ENCODE data around the gene KCNJ9. TPM values are rescaled to one million over a fixed set of nuclear protein-coding genes. Genes with fewer than 3 reads are reported as not detected.

Gene KCNJ9
- total RNA-seq, 1 experiment from 2014 or later, result 0.05 TPM

GRCh38 chr1:160043543-160043942, 37.8 kb upstream of the KCNJ9 start:
- Histone ChIP-seq H3K9me2 (ENCODE audit: insufficient read depth) (no peaks in the 10 kb centered on the region), H4K20me1 (ENCODE audit: insufficient read depth) (no peaks in the 10 kb centered on the region), H3K27me3 (ENCODE audit: insufficient read depth, low read length) (peaks cover 13% of the 10 kb centered on the region), H3K9ac (ENCODE audit: low read length) (no peak overlapping the region), H3K27ac (ENCODE audit: low read depth, low read length) (no peak overlapping the region), H3K36me3 (ENCODE audit: control insufficient read depth in 1 of 2, insufficient read depth in 2 of 2, low read length in 2 of 2) (no peaks in the 10 kb centered on the region), H3K9me3 (ENCODE audit: control insufficient read depth in 1 of 2, insufficient read depth in 1 of 2, low read depth in 1 of 2, low read length in 2 of 2) (no peaks in the 10 kb centered on the region), H2AFZ (ENCODE audit: low read depth, low read length, poor library complexity, severe bottlenecking) (no peak overlapping the region), H3K79me2 (ENCODE audit: insufficient read depth, low read length) (no peaks in the 10 kb centered on the region), H3K4me2 (ENCODE audit: low read length) (no peak overlapping the region), H3K4me3 (replicated peaks in 1 of 2; ENCODE audit: low read depth in 1 of 2, low read length in 2 of 2) (no peak overlapping the region), H3K4me1 (ENCODE audit: control insufficient read depth in 1 of 2, insufficient read depth in 2 of 2, low read length in 2 of 2) (peaks cover 4 to 6% of the 10 kb centered on the region in 2 experiments; a peak in 3 of 4 replicates)
- RAD21 ChIA-PET (ENCODE audit: low non-redundant PET in 1 of 2, low total read pairs in 2 of 2, uncharacterized antibody in 2 of 2, unreplicated experiment in 2 of 2), result no interaction called here
- POLR2A ChIA-PET, result no interaction called here
- CTCF ChIA-PET, result no interaction called here
- BruUV-seq (replicated peaks), result no TSS peak
- DNase-seq (ENCODE audit: low read depth, low spot score) (no peak), ATAC-seq (no peak)
- intact Hi-C loops (cut with micrococcal nuclease), result no loop called here
- TF ChIP-seq, protein P1, sequence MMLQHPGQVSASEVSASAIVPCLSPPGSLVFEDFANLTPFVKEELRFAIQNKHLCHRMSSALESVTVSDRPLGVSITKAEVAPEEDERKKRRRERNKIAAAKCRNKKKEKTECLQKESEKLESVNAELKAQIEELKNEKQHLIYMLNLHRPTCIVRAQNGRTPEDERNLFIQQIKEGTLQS (IDR thresholded peaks at IDR 0.05), result no peak
- TF ChIP-seq CTCF (IDR thresholded peaks at IDR 0.05 in 2 of 3, conservative IDR thresholded peaks at IDR 0.05 in 1 of 3; ENCODE audit: borderline replicate concordance in 1 of 3, insufficient read depth in 1 of 3, low read depth in 2 of 3, low read length in 2 of 3), result no peak

DNA sequence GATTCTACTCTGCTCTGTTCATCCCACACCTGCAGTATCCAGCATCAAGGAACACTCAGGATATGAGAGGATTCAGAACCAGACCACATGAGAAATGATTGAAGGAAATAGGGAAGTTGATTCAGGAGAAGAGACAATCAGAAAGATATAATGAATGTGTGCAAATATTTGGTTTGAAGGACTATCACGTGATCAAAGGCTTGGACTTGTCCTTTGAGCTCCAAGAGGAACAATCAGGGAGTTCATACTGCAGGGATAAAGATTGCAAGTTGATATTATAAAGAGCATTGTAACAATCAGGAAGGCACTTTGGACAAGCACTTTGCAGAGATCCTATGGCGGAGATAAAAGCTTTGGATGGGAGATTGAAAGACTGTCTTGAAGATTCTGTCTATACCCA, 35.7 kb upstream of the KCNJ9 start:
- no peak overlapping the region for H3K27ac ChIP-seq (ENCODE audit: low read depth, low read length)
- H3K36me3 ChIP-seq (ENCODE audit: control insufficient read depth in 1 of 2, insufficient read depth in 2 of 2, low read length in 2 of 2), result no peaks in the 10 kb centered on the region
- CTCF ChIA-PET, result interaction anchor here (0.6 to 2.9 kb wide), 18 partner anchors 9 to 1920 kb away, joined by 3 to 33 read pairs (median 6); partner anchors contain the start of genes IGSF8 and PIGM
- intact Hi-C loops (cut with micrococcal nuclease), result loop anchor here (1.0 kb wide), 1 partner anchor 33 kb away; no protein-coding TSS in a partner anchor
- H2AFZ ChIP-seq (ENCODE audit: low read depth, low read length, poor library complexity, severe bottlenecking), result no peak overlapping the region
- no peak overlapping the region for H3K4me3 ChIP-seq (replicated peaks in 1 of 2; ENCODE audit: low read depth in 1 of 2, low read length in 2 of 2)
- H3K9ac ChIP-seq (ENCODE audit: low read length), result no peak overlapping the region
- H4K20me1 ChIP-seq (ENCODE audit: insufficient read depth), result no peaks in the 10 kb centered on the region
- ATAC-seq (no peak), DNase-seq (ENCODE audit: low read depth, low spot score) (no peak)
- RAD21 ChIA-PET (ENCODE audit: low non-redundant PET in 1 of 2, low total read pairs in 2 of 2, uncharacterized antibody in 2 of 2, unreplicated experiment in 2 of 2), result interaction anchor here (1.2 to 1.8 kb wide), 2 partner anchors 35 to 55 kb away, joined by 3 to 5 read pairs; partner anchors contain the start of gene KCNJ9 (in 1 of the 2)
- BruUV-seq (replicated peaks), result no TSS peak
- no peaks in the 10 kb centered on the region for H3K9me3 ChIP-seq (ENCODE audit: control insufficient read depth in 1 of 2, insufficient read depth in 1 of 2, low read depth in 1 of 2, low read length in 2 of 2)
- TF ChIP-seq EGR1 (IDR thresholded peaks at IDR 0.05; ENCODE audit: low read depth), result no peak
- TF ChIP-seq, protein P2, sequence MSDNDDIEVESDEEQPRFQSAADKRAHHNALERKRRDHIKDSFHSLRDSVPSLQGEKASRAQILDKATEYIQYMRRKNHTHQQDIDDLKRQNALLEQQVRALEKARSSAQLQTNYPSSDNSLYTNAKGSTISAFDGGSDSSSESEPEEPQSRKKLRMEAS (IDR thresholded peaks at IDR 0.05), result no peak
- TF ChIP-seq ZNF274 (IDR thresholded peaks at IDR 0.05; ENCODE audit: low read depth, low read length), result no peak
- no peak for TF ChIP-seq RAD21 (IDR thresholded peaks at IDR 0.05; ENCODE audit: low read depth)
- TF ChIP-seq POLR2A (IDR thresholded peaks at IDR 0.05; ENCODE audit: borderline replicate concordance, extremely low read depth, insufficient read depth, insufficient read length), result no peak
- no peak for TF ChIP-seq POLR2AphosphoS5 (IDR thresholded peaks at IDR 0.05; ENCODE audit: low read depth, low read length)
- TF ChIP-seq CBX3 (IDR thresholded peaks at IDR 0.05; ENCODE audit: low read depth), result no peak
- TF ChIP-seq TCF7L2 (IDR thresholded peaks at IDR 0.05; ENCODE audit: borderline replicate concordance, extremely low read depth, insufficient read depth, insufficient read length), result no peak
- no peak for TF ChIP-seq ZFX (IDR thresholded peaks at IDR 0.05)
- TF ChIP-seq JUND (IDR thresholded peaks at IDR 0.05), result no peak
- no peak for TF ChIP-seq SRF (IDR thresholded peaks at IDR 0.05; ENCODE audit: low read depth)
- no peak for TF ChIP-seq SIN3A (IDR thresholded peaks at IDR 0.05; ENCODE audit: low read depth)
- no peak for TF ChIP-seq YY1 (IDR thresholded peaks at IDR 0.05; ENCODE audit: extremely low read depth, insufficient replicate concordance, low read depth, low read length)
- no peak for TF ChIP-seq EZH2phosphoT487 (IDR thresholded peaks at IDR 0.05; ENCODE audit: borderline replicate concordance)
- no peak for TF ChIP-seq SP1 (IDR thresholded peaks at IDR 0.05; ENCODE audit: low read depth)
- TF ChIP-seq, protein P1 (IDR thresholded peaks at IDR 0.05), result no peak
- no peak for TF ChIP-seq FOSL1 (IDR thresholded peaks at IDR 0.05; ENCODE audit: low read depth)
- no peak overlapping the region for H3K4me2 ChIP-seq (ENCODE audit: low read length)
- H3K4me1 ChIP-seq (ENCODE audit: control insufficient read depth in 1 of 2, insufficient read depth in 2 of 2, low read length in 2 of 2), result peaks cover 4 to 6% of the 10 kb centered on the region in 2 experiments; a peak in 3 of 4 replicates
- no peaks in the 10 kb centered on the region for H3K9me2 ChIP-seq (ENCODE audit: insufficient read depth)
- H3K27me3 ChIP-seq (ENCODE audit: insufficient read depth, low read length), result peaks cover 13% of the 10 kb centered on the region
- POLR2A ChIA-PET, result no interaction called here
- H3K79me2 ChIP-seq (ENCODE audit: insufficient read depth, low read length), result no peaks in the 10 kb centered on the region
